Kidney (tissue), 14 donors: ENCODE measurements around the gene BTBD9. TPM values are rescaled to one million over a fixed set of nuclear protein-coding genes. Genes with fewer than 3 reads are reported as not detected.

Experiments used
- DNase-seq, 5 donors: peaks; one replicate each; pipeline ENCODE4 v3.0.0-alpha.2; 2013 to 2020
- FAIRE-seq: peaks from 2 replicates; lab custom pipeline; 2012; peaks lifted over from hg19 to GRCh38; lab: Jason Lieb, UNC
- H3K27ac ChIP-seq, 2 donors: one replicate each; pipeline ENCODE4 v1.7.0; 2013; ENCODE audit warnings: low read depth in 2 of 2, low read length in 2 of 2, inconsistent platforms in 1 of 2
- H3K27me3 ChIP-seq: one replicate; pipeline ENCODE4 v1.7.1; 2013; ENCODE audit warnings: low read length, inconsistent platforms; ENCODE audit not compliant: control insufficient read depth, insufficient read depth
- H3K36me3 ChIP-seq, 3 donors: one replicate each; pipeline versions ENCODE4 v1.7.0 to v1.7.1; 2013; ENCODE audit warnings: low read length in 3 of 3, control low read depth in 1 of 3, inconsistent platforms in 1 of 3; ENCODE audit not compliant: insufficient read depth in 3 of 3, control insufficient read depth in 2 of 3
- H3K4me1 ChIP-seq, 3 donors: one replicate each; pipeline versions ENCODE4 v1.7.0 to v1.7.1; 2013; ENCODE audit warnings: low read length in 3 of 3, inconsistent platforms in 1 of 3, low read depth in 1 of 3; ENCODE audit not compliant: control insufficient read depth in 2 of 3, insufficient read depth in 2 of 3
- H3K4me3 ChIP-seq, 3 donors: one replicate each; pipeline versions ENCODE4 v1.7.0 to v1.8.1; 2013; ENCODE audit warnings: low read length in 3 of 3, control low read depth in 1 of 3, inconsistent platforms in 1 of 3
- H3K9ac ChIP-seq, 3 donors: one replicate each; pipeline versions ENCODE4 v1.7.0 to v1.7.1; 2013; ENCODE audit warnings: low read length in 3 of 3, control low read depth in 1 of 3, inconsistent platforms in 1 of 3
- H3K9me3 ChIP-seq, 3 donors: one replicate each; pipeline versions ENCODE4 v1.7.0 to v1.7.1; 2013; ENCODE audit warnings: low read length in 3 of 3, control low read depth in 1 of 3, inconsistent platforms in 1 of 3; ENCODE audit not compliant: control insufficient read depth in 2 of 3, insufficient read depth in 1 of 3
- CTCF ChIP-seq: IDR thresholded peaks from 3 replicates; pipeline ENCODE4 v1.5.1; 2012; ENCODE audit warnings: mild to moderate bottlenecking, moderate library complexity, borderline replicate concordance; ENCODE audit not compliant: insufficient read depth; ENCODE audit errors: extremely low read depth
- intact Hi-C: fragments of 100-400 bp; cut with DNase I; formaldehyde crosslinking; loops from one replicate; pipeline ENCODE4 v1.11.1; 2022
- polyA plus RNA-seq: library from polyadenylated mRNA; stranded (reverse); fragments of 350-450 nt; fragmentation: Illumina TruSeq; extraction: RNeasy Lipid Tissue Mini Kit (QIAGEN cat#74804); gene quantifications from one replicate; pipeline ENCODE4 v1.2.3, GENCODE V29; 2014; ENCODE audit warnings: low read depth, low replicate concordance; ENCODE audit not compliant: insufficient read depth
- total RNA-seq: library from RNA; stranded (reverse); fragmentation: NEBNext Ultra II Directional; extraction: Animal tissue kit (Norgen Biotek cat#: 25700); gene quantifications from one replicate; pipeline ENCODE4 v1.2.1, GENCODE V29; 2021
- donor health status: control.
- donor health status: control.
- donor health status: control.
- donor health status: control.
- donor health status: control.
- donor health status: DM: yes; HTN: yes; CAD: no.
- donor health status: Normal renal cell carcinoma (clear cell type).

BTBD9 gene
- total and polyA plus RNA-seq, 2 donors from 2014 or later = 4.2 to 29.9 TPM

- no peak overlapping the region for H3K9ac ChIP-seq
- intact Hi-C loops = no loop called here
- no peak overlapping the region for H3K27ac ChIP-seq
- H3K4me3 ChIP-seq = no peak overlapping the region
- no peaks in the 10 kb centered on the region for H3K9me3 ChIP-seq
- no peaks in the 10 kb centered on the region for H3K4me1 ChIP-seq
- H3K27me3 ChIP-seq = no peaks in the 10 kb centered on the region
- H3K36me3 ChIP-seq = peaks cover 0 to 3% (median 2%) of the 10 kb centered on the region in 3 donors
- no peak for FAIRE-seq
- DNase-seq = no peak
- TF ChIP-seq CTCF = no peak
Measured at GRCh38 chr6:38684237-38684636, 44.5 kb upstream of the BTBD9 start.

GRCh38 chr6:38681850-38682249 is 42.1 kb upstream of the BTBD9 start:
- DNase-seq (no peak), FAIRE-seq (no peak)
- intact Hi-C loops = no loop called here
- peaks cover under 1 to 4% (median 3%) of the 10 kb centered on the region in 3 donors for H3K36me3 ChIP-seq
- no peaks in the 10 kb centered on the region for H3K27me3 ChIP-seq
- no peak overlapping the region for H3K27ac ChIP-seq
- no peaks in the 10 kb centered on the region for H3K4me1 ChIP-seq
- no peak for TF ChIP-seq CTCF
- no peak overlapping the region for H3K4me3 ChIP-seq
- no peaks in the 10 kb centered on the region for H3K9me3 ChIP-seq
- H3K9ac ChIP-seq = no peak overlapping the region

- TF ChIP-seq CTCF = no peak
- intact Hi-C loops = no loop called here
- H3K9ac ChIP-seq = no peak overlapping the region
- DNase-seq (no peak), FAIRE-seq (no peak)
- no peaks in the 10 kb centered on the region for H3K4me1 ChIP-seq
- no peaks in the 10 kb centered on the region for H3K27me3 ChIP-seq
- H3K9me3 ChIP-seq = no peaks in the 10 kb centered on the region
- peaks cover 3 to 9% (median 4%) of the 10 kb centered on the region in 3 donors for H3K36me3 ChIP-seq
- no peak overlapping the region for H3K27ac ChIP-seq
- no peak overlapping the region for H3K4me3 ChIP-seq
Measured at GRCh38 chr6:38679668-38680067, 39.9 kb upstream of the BTBD9 start.

GRCh38 chr6:38678178-38678760 is 38.5 kb upstream of the BTBD9 start:
- FAIRE-seq (no peak), DNase-seq (no peak)
- Histone ChIP-seq H3K4me3 (no peak overlapping the region), H3K9me3 (no peaks in the 10 kb centered on the region), H3K4me1 (no peaks in the 10 kb centered on the region), H3K9ac (no peak overlapping the region), H3K36me3 (peaks cover 3 to 9% (median 4%) of the 10 kb centered on the region in 3 donors), H3K27me3 (no peaks in the 10 kb centered on the region), H3K27ac (no peak overlapping the region)
- no peak for TF ChIP-seq CTCF
- intact Hi-C loops = no loop called here
